Subcutaneous adipose tissue (tissue), 4 donors: ENCODE measurements around the gene PACS1. TPM values are rescaled to one million over a fixed set of nuclear protein-coding genes. Genes with fewer than 3 reads are reported as not detected.

ENCODE experiments used
- total RNA-seq, 4 donors: library from RNA; depleted of rRNA; stranded (reverse); fragments of >200 nt; gene quantifications; one replicate each; pipeline ENCODE4 v1.1.0, GENCODE V29; 2016
- TF ChIP-seq, protein P1 (sequence below): fragments of 450-650 bp; IDR thresholded peaks from one replicate; pipeline ENCODE4 v1.5.1; 2016; ENCODE audit warnings: low read depth, mild to moderate bottlenecking, control low read depth, antibody characterized with exemption, moderate library complexity

Gene PACS1
- total RNA-seq, 4 donors from 2014 or later, result 38.3 to 75.7 (median 41.0) TPM

DNA sequence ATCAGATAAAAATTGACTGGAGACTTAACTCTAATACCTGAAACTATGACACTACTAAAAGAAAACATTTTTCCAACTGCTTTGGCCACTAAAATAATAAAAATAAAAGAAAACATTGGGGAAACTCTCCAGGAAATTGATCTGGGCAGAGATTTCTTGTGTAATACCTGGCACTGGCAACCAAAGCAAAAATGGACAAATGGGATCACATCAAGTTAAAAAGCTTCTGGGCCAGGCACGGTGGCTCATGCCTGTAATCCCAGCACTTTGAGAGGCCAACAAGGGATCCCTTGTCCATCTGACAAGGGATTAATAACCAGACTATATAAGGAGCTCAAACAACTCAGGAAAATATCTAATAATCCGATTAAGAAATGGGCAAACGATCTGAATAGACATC, 133.8 kb downstream of the PACS1 start:
- TF ChIP-seq, protein P1, sequence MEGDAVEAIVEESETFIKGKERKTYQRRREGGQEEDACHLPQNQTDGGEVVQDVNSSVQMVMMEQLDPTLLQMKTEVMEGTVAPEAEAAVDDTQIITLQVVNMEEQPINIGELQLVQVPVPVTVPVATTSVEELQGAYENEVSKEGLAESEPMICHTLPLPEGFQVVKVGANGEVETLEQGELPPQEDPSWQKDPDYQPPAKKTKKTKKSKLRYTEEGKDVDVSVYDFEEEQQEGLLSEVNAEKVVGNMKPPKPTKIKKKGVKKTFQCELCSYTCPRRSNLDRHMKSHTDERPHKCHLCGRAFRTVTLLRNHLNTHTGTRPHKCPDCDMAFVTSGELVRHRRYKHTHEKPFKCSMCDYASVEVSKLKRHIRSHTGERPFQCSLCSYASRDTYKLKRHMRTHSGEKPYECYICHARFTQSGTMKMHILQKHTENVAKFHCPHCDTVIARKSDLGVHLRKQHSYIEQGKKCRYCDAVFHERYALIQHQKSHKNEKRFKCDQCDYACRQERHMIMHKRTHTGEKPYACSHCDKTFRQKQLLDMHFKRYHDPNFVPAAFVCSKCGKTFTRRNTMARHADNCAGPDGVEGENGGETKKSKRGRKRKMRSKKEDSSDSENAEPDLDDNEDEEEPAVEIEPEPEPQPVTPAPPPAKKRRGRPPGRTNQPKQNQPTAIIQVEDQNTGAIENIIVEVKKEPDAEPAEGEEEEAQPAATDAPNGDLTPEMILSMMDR, result no peak

DNA sequence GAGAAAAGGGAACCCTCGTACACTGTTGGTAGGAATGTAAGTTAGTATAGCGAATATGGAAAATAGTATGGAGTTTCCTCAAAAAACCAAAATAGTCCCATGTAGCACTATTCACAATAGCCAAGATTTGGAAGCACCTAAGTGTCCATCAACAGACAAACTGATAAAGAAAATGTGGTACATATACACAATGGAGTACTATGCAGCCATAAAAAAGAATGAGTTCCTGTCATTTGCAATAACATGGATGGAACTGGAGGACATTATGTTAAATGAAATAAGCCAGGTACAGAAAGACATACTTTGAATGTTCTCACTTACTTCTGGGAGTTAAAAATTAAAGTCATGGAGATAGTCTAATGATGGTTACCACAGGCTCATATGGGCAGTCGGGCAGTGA, 134.3 kb downstream of the PACS1 start:
- TF ChIP-seq, protein P1, result no peak

DNA sequence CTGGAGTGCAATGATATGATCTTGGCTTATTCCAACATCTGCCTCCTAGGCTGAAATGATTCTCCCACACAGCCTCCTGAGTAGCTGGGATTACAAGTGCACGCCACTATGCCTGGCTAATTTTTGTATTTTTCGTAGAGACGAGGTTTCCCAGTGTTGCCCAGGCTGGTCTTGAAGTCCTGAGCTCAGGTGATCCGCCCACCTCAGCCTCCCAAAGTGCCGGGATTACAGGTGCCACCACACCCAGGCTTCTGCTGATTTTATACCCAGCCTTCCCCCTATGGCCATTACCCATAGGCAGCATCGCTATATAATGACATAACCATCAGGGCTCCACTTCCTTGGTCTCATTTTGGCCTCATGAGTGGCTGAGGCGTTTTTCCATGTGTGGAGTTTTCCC, 137.7 kb downstream of the PACS1 start:
- TF ChIP-seq, protein P1, result no peak

DNA sequence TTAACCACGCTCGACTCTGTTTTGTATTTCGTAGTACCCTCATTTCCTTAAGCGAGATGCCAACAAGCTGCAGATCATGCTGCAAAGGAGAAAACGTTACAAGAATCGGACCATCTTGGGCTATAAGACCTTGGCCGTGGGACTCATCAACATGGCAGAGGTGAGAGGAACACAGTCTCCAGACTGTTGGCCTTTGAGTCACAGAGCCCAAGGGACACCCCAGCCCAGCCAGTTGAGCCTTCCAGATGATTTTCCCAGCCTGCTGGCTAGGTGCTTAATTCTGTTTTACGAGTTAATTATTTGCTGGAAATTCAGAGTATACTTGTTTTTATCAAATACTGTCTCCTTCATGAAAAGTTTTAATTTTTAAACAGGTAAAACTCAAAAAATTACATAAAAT, 141.0 kb downstream of the PACS1 start:
- TF ChIP-seq, protein P1, result no peak

DNA sequence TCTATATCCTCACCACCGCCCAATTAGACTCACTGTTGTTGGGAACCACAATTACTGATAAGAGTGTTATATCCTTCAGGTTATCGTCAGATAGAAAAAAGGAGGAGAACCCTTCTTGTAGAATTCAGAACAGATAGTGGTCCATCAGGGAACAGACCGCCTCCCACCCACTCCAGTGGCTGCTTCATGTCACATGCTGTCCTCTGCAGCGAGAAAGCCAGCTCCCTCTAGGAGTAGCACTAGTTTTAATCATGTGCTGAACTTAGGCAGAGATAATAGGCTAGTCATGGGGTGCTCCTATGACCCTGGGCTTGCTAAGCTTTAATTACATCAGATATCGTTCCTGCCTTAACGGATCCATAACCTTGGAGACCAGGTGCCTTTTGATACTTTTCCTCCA, 146.8 kb downstream of the PACS1 start:
- TF ChIP-seq, protein P1, result no peak

DNA sequence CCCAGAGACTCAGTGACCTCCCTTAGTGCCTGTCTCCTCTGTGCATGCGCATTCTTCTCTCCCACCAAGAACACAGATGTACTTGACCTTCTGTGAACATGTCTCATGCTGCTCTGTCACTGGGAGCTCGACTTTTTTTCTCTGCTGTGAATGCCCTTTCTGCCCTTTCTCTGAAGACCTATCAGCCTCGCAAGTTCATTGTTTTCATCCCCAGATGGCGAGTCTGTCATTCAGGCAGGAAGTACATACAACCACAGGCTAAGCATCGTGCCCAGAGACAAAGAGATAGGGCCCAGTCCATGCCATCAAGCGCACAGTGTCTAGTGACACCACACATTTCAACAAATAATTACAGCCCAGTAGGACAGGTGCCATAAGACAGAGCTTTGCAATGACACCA, 148.0 kb downstream of the PACS1 start:
- TF ChIP-seq, protein P1, result no peak

DNA sequence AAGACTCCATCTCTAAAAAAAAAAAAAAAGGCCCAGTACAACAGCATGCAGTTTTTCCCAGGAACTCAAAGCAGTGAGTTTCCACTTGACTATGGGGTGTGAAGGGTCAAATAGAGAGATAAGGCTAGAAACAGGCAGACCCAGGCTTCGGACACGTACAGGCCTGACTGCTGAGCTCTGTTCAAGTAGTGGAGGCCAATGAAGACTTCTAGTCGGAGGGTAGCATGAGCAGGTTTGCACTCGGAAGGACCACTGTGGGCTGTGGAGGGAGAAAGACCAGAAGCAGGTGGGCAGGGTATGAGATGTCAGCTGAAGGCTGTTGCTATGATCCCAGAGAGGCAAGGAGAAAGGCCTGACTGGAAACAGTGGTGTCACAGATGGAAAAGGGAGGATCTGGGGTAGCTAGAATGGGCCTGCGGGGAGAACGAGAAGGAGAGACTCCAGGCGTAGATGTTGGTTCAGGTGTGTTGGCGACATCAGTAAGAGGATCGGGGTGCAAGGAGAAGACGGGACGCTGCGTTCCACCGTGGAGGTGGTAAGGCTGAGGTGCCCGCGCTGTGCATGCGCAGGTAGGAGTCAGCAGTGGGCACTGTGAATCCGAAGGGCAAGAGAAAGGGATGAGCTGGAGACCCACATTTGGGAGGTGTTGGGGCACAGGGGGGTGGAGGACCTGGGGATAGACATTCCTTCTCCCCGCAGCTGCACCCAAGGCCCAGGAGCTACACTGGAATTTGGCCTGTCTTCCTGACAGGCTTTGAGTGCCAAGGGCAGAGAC, 149.0 kb downstream of the PACS1 start:
- TF ChIP-seq, protein P1, result no peak
